BLaER1 treated with 17β-estradiol and CSF1 and Interleukin-3, amounts not matched to agents 10 nM and 100 nM (cell line): ENCODE data around the gene DDI1.

Experiments
- H3K27ac ChIP-seq, 11 experiments: shearing (Covaris generic); formaldehyde crosslinking; 2 replicates each; pipeline ENCODE4 v1.8.1; 2022
- H3K27me3 ChIP-seq, 11 experiments: shearing (Covaris generic); formaldehyde crosslinking; 2 replicates each; pipeline ENCODE4 v1.8.1; 2022
- H3K36me3 ChIP-seq, 11 experiments: shearing (Covaris generic); formaldehyde crosslinking; 2 replicates each; pipeline ENCODE4 v1.8.1; 2022
- H3K4me1 ChIP-seq, 10 experiments: shearing (Covaris generic); formaldehyde crosslinking; 2 replicates each; pipeline ENCODE4 v1.8.1; 2022
- H3K4me2 ChIP-seq, 11 experiments: shearing (Covaris generic); formaldehyde crosslinking; 2 replicates each; pipeline ENCODE4 v1.8.1; 2022
- H3K4me3 ChIP-seq, 10 experiments: shearing (Covaris generic); formaldehyde crosslinking; 2 replicates each; pipeline ENCODE4 v1.8.1; 2022
- H3K9ac ChIP-seq, 11 experiments: shearing (Covaris generic); formaldehyde crosslinking; 2 replicates each; pipeline ENCODE4 v1.8.1; 2022
- H3K9me3 ChIP-seq, 11 experiments: shearing (Covaris generic); formaldehyde crosslinking; replicated peaks in 1 of 11; 2 replicates each; pipeline ENCODE4 v1.8.1; 2022
- H4K20me1 ChIP-seq, 11 experiments: shearing (Covaris generic); formaldehyde crosslinking; 2 replicates each; pipeline ENCODE4 v1.8.1; 2022
- Cebpa-rat ChIP-seq, 11 experiments: shearing (Covaris generic); IDR thresholded peaks; 2 replicates each; pipeline ENCODE4 v1.8.1; 2022

DDI1 gene

DNA sequence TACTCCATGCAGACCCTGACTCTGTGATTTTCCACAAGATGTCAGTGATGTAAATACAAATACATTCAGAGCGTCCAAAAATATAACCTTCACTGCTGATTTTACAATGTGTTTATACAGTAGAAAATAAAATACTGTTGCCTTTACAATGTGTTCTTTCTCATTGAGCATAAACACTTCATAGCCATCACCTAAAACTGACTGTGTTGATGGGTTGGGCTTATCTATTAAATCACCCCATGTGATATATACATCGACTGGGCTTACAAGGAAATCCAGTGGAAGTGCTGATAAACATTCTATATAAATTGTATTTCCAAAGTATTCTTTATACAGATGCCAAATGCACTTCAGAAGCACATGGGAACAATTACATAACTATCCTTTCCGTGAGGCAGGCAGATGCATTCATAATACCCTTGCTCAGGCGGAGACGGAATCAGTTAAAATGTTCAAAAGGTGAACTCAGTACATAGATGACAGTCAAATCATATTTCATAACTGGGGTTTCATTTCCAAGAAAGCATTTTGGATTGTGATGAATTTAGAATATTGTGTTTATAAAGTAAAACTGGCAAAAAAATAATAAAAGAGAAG is 27.7 kb downstream of the DDI1 start:
- H3K4me2 ChIP-seq = peak overlapping the region in 3 of 11 experiments; percentile 44 to 50 (median 48); a peak in 5 of 22 replicates
- no peak overlapping the region for H3K27ac ChIP-seq
- H3K27me3 ChIP-seq = no peaks in the 10 kb centered on the region
- H3K4me3 ChIP-seq = no peak overlapping the region
- no peak overlapping the region for H3K9ac ChIP-seq
- no peaks in the 10 kb centered on the region for H3K36me3 ChIP-seq
- no peak for TF ChIP-seq Cebpa-rat (IDR thresholded peaks at IDR 0.05)
- H4K20me1 ChIP-seq = no peaks in the 10 kb centered on the region
- H3K9me3 ChIP-seq = peaks cover 0 to 7% (median 0%) of the 10 kb centered on the region in 11 experiments; a peak in 3 of 22 replicates
- peaks cover 0 to 13% (median 0%) of the 10 kb centered on the region in 10 experiments; a peak in 8 of 20 replicates for H3K4me1 ChIP-seq

- no peak for TF ChIP-seq Cebpa-rat (IDR thresholded peaks at IDR 0.05)
- H3K4me2 ChIP-seq = no peak overlapping the region
These were observed 31.1 kb downstream of the DDI1 start for GRCh38 chr11:104067534-104067933.

DNA sequence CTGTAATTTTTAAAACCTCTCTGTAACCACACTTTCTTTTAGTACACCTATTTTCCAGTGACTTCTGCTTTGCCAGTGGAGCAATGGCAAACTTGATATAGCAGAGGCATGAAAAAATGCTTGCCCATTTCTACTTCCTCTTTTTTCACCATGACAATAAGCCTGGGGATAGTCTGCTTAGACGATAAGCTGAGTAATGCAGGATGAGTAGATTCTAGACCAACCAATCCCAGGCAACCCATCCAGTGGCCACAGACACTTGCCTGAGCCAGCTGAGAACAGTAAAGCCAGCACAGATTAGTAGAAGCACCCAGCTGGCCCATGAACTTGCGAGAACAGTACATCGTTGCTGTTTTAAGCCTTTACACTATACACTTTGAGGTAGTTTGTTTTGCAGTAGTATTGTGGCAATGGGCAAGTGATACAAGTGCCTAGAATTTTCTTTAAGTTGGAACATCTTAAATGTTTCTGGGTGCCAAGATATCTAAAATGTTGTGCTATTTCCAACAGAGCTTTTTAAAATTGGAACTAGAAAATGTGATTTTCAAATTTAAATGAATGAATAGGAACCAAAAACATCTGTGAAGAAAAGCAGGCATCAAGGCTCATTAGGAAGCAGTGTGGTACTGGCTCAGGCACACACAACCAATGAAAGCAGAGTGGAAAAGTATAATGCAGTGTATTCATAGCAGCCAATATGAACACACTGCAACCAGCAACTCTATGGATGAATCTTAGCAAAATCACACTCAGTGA is 37.7 kb downstream of the DDI1 start:
- TF ChIP-seq Cebpa-rat (IDR thresholded peaks at IDR 0.05) = no peak
- peak overlapping the region in 2 of 11 experiments; percentile 20 to 47; a peak in 1 of 22 replicates for H3K27ac ChIP-seq
- no peak overlapping the region for H3K4me3 ChIP-seq
- peaks cover 0 to 34% (median 2%) of the 10 kb centered on the region in 10 experiments; a peak in 9 of 20 replicates for H3K4me1 ChIP-seq
- no peaks in the 10 kb centered on the region for H4K20me1 ChIP-seq
- H3K4me2 ChIP-seq = peak overlapping the region in 5 of 11 experiments; percentile 20 to 51 (median 45); a peak in 8 of 22 replicates
- no peaks in the 10 kb centered on the region for H3K27me3 ChIP-seq
- H3K9ac ChIP-seq = no peak overlapping the region
- H3K36me3 ChIP-seq = no peaks in the 10 kb centered on the region
- H3K9me3 ChIP-seq = no peaks in the 10 kb centered on the region; a peak in 1 of 22 replicates

More at GRCh38 chr11:104067534-104067933, 31.1 kb downstream of the DDI1 start:
- Histone ChIP-seq H3K27ac (no peak overlapping the region), H3K27me3 (no peaks in the 10 kb centered on the region), H3K9me3 (peaks cover 0 to 7% (median 0%) of the 10 kb centered on the region in 11 experiments; a peak in 3 of 22 replicates), H4K20me1 (no peaks in the 10 kb centered on the region), H3K9ac (no peak overlapping the region), H3K36me3 (no peaks in the 10 kb centered on the region), H3K4me1 (peaks cover 0 to 13% (median 0%) of the 10 kb centered on the region in 10 experiments; a peak in 8 of 20 replicates), H3K4me3 (no peak overlapping the region)

- TF ChIP-seq Cebpa-rat (IDR thresholded peaks at IDR 0.05) = no peak
These were observed 38.7 kb downstream of the DDI1 start for GRCh38 chr11:104075091-104075490.

DNA sequence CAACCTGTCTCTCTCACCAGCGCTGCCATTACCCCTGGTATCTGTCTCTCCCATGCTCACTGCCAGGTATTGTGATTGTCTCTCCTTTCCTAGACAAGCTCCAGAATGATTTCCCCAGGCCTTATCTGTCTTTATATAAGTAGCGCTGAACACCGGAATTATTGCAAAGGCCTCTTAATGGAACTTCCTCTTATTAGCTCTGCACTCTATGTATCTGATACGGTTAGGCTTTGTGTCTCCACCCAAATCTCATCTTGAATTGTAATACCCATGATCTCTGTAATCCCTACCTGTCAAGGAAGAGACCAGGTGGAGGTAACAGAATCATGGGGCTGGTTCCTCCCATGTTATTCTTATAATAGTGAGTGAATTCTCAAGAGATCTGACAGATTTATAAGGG is 39.3 kb downstream of the DDI1 start:
- no peaks in the 10 kb centered on the region for H3K27me3 ChIP-seq
- H3K4me1 ChIP-seq = peaks cover 0 to 34% (median 2%) of the 10 kb centered on the region in 10 experiments; a peak in 9 of 20 replicates
- no peaks in the 10 kb centered on the region for H3K36me3 ChIP-seq
- peak overlapping the region in 5 of 11 experiments; percentile 16 to 51 (median 45); a peak in 6 of 22 replicates for H3K4me2 ChIP-seq
- TF ChIP-seq Cebpa-rat (IDR thresholded peaks at IDR 0.05) = no peak
- H3K4me3 ChIP-seq = no peak overlapping the region
- H3K9me3 ChIP-seq = no peaks in the 10 kb centered on the region; a peak in 1 of 22 replicates
- H4K20me1 ChIP-seq = no peaks in the 10 kb centered on the region
- H3K9ac ChIP-seq = no peak overlapping the region
- H3K27ac ChIP-seq = peak overlapping the region in 2 of 11 experiments; percentile 1 to 12; a peak in 1 of 22 replicates

More at GRCh38 chr11:104075091-104075490, 38.7 kb downstream of the DDI1 start:
- Histone ChIP-seq H3K4me3 (no peak overlapping the region), H3K27me3 (no peaks in the 10 kb centered on the region), H4K20me1 (no peaks in the 10 kb centered on the region), H3K9ac (no peak overlapping the region), H3K4me1 (peaks cover 0 to 34% (median 2%) of the 10 kb centered on the region in 10 experiments; a peak in 9 of 20 replicates), H3K9me3 (no peaks in the 10 kb centered on the region; a peak in 1 of 22 replicates), H3K4me2 (peak overlapping the region in 4 of 11 experiments; percentile 28 to 51 (median 48); a peak in 6 of 22 replicates), H3K36me3 (no peaks in the 10 kb centered on the region), H3K27ac (peak overlapping the region in 1 of 11 experiments; percentile 12; a peak in 1 of 22 replicates)

GRCh38 chr11:104076455-104076854 is 40.0 kb downstream of the DDI1 start:
- no peak overlapping the region for H3K27ac ChIP-seq
- no peak overlapping the region for H3K9ac ChIP-seq
- no peaks in the 10 kb centered on the region for H3K27me3 ChIP-seq
- no peak overlapping the region for H3K4me3 ChIP-seq
- H4K20me1 ChIP-seq = no peaks in the 10 kb centered on the region
- peaks cover 0 to 34% (median 2%) of the 10 kb centered on the region in 10 experiments; a peak in 9 of 20 replicates for H3K4me1 ChIP-seq
- no peak for TF ChIP-seq Cebpa-rat (IDR thresholded peaks at IDR 0.05)
- 0 out of 22 replicates have a peak overlapping the region, but pooled peaks of 1 of the 11 experiments have one; percentile 51 for H3K4me2 ChIP-seq
- no peaks in the 10 kb centered on the region; a peak in 1 of 22 replicates for H3K9me3 ChIP-seq
- H3K36me3 ChIP-seq = no peaks in the 10 kb centered on the region

DNA sequence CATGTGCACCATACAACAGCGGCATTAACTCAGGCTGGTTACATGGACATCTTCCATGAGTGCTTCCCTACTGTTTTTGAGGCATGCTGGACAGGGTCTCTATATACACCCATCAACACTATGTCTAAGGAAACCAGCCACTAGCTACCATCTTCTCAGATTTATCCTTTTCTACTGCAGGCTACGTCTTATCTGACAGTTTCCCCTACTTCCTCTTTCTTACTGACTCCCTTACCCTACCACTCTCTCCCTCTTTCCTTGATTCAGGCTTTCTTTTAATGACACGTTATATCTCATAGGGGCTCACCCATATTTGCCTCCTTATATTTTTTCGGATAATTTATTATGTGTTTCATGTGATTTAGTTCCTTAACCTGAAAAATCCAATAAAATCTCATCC is 41.8 kb downstream of the DDI1 start:
- no peak overlapping the region for H3K4me2 ChIP-seq
- H3K9ac ChIP-seq = no peak overlapping the region
- no peaks in the 10 kb centered on the region; a peak in 1 of 22 replicates for H3K9me3 ChIP-seq
- no peaks in the 10 kb centered on the region for H3K27me3 ChIP-seq
- no peaks in the 10 kb centered on the region for H3K36me3 ChIP-seq
- no peak overlapping the region for H3K27ac ChIP-seq
- H4K20me1 ChIP-seq = no peaks in the 10 kb centered on the region
- H3K4me3 ChIP-seq = no peak overlapping the region
- peaks cover 0 to 34% (median 2%) of the 10 kb centered on the region in 10 experiments; a peak in 9 of 20 replicates for H3K4me1 ChIP-seq
- no peak for TF ChIP-seq Cebpa-rat (IDR thresholded peaks at IDR 0.05)

DNA sequence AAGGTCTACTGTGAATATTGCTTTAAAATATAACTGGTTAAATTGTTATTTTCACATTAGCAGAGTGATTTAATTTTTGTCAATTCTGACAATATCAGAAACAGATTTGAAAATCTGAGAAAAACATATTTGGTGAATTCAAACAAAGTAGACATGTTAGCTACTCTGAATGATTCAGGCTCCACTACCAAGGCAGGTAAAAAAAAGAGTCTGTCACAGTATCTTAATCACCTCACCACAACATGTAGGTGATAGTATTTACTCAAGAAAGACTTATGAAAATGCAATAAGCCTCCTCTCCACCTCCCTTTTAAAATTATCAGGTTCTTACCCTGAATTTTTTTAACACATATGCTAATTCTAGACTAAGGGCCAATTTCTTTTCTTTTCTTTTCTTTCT is 42.6 kb downstream of the DDI1 start:
- Histone ChIP-seq H3K27me3 (no peaks in the 10 kb centered on the region), H3K9ac (no peak overlapping the region), H3K9me3 (no peaks in the 10 kb centered on the region; a peak in 1 of 22 replicates), H3K4me2 (no peak overlapping the region), H3K27ac (no peak overlapping the region), H3K4me1 (peaks cover 0 to 27% (median 2%) of the 10 kb centered on the region in 10 experiments; a peak in 9 of 20 replicates), H3K36me3 (no peaks in the 10 kb centered on the region), H4K20me1 (no peaks in the 10 kb centered on the region), H3K4me3 (no peak overlapping the region)
- no peak for TF ChIP-seq Cebpa-rat (IDR thresholded peaks at IDR 0.05)

- Histone ChIP-seq H3K36me3 (no peaks in the 10 kb centered on the region), H3K9me3 (no peaks in the 10 kb centered on the region), H3K4me3 (no peak overlapping the region), H3K4me2 (no peak overlapping the region), H3K4me1 (no peaks in the 10 kb centered on the region), H3K9ac (no peak overlapping the region), H4K20me1 (no peaks in the 10 kb centered on the region), H3K27me3 (no peaks in the 10 kb centered on the region), H3K27ac (no peak overlapping the region)
- no peak for TF ChIP-seq Cebpa-rat (IDR thresholded peaks at IDR 0.05)
These were observed 50.2 kb downstream of the DDI1 start for GRCh38 chr11:104086621-104087020.
